Stimulated activated CD8-positive, alpha-beta memory T cell treated with anti-CD3 and anti-CD28 coated beads, Interleukin-7, amount 100 ng/mL, for 48 hours (primary cell): ENCODE data around the gene ABHD6.
"Not testable (repeated sequence)": the region's sequence is repeated elsewhere in the genome, so short reads cannot be mapped to it uniquely, and the experiment has no call there.

Experiments
- DNase-seq, 2 donors: peaks; one replicate each; pipeline ENCODE4 v3.0.0-alpha.2; 2020; ENCODE audit warnings: low read depth in 1 of 2; ENCODE audit errors: extremely low read depth in 1 of 2

Gene ABHD6

DNA sequence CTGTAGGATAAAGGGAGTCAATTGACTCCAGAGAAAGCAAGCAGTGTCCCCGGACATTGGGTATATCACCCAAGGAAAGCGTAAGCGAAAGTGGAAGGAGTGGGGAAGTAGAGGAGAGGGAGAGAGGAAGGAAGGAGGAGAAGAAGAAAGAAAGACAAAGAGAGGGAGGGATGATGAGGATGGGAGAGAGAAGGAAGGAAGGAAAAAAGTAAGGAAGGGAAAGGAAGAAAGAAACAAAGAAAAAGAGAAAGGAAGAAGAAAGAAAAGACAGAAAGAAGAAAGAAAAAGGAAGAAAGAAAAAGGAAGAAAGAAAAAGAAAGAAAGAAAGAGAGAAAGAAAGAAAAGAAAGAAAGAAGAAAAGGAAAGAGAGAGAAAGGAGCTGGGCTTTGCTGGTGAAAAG is 27.7 kb upstream of the ABHD6 start:
- no peak for DNase-seq

DNA sequence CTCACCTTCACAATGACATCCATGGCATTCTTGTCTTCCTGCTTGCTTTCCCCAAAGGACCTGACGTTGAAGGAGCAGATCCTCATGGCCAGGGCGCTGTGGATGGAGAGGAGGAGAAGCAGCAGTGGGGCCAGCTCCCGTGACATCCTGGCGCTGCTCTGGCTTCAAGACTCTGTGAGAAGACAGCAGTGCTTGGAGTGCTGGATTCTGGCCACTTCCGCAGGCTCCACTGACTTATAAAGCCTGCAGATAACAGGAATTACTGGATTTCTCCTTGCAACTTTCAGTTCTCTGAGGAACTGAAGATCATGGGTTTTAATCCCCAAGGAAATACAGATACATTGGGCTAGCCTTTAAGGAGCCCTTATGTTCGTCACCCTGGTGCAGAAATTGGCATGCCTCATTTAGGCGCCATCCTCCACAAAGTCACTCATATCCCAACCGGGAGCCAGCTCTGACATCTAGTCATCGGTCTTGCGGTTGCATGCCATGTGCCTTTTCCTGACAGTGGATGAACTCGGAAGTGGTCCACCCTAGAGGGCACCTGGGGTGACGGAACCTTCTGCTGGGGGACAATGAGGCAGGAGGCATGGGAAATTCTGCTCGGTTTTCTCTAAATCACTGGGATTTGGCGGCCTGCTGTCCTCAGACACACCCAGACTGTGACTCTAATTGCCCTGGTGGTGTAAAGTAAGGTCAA is 26.7 kb upstream of the ABHD6 start, which contains the start of gene DNASE1L3:
TSS of gene DNASE1L3 (minus strand) at position 212 of the 700 bp plus-strand sequence. CDS start at position 146, 66 bp downstream.
- DNase-seq: no peak

GRCh38 chr3:58214484-58215316 is 22.9 kb upstream of the ABHD6 start:
- DNase-seq: peak; percentile 26 to 60

DNA sequence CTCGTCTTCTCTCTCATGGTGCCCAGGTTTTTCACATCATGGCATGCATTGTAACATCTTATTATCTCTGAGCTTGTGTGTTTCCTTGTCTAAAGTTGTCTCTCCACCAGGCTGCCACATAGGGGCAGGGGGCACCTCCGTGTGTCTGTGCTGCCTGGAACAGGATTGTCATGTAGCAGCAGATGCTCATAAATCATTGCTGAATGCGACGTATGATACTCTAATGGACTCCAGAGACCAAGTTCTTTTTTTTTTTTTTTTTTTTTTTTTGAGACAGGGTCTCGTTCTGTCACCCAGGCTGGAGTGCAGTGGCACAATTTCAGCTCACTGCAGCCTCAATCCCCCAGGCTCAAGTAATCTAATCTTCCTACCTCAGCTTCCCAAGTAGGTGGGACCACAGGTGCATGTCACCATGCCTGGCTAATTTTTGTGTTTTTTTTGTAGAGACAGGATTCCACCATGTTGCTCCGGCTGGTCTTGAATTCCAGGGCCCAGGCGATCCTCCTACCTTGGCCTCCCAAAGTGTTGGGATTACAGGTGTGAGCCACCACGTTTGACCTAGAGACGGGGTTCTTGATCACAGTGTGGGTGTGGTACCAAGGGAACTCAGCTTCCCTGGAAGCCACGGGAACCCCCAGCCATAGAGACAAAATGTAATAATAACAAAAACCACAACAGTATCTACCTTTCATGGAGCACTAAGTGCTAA is 22.1 kb upstream of the ABHD6 start:
- no peak for DNase-seq

- no peak for DNase-seq
These were observed 20.9 kb upstream of the ABHD6 start for GRCh38 chr3:58216496-58217195.

DNA sequence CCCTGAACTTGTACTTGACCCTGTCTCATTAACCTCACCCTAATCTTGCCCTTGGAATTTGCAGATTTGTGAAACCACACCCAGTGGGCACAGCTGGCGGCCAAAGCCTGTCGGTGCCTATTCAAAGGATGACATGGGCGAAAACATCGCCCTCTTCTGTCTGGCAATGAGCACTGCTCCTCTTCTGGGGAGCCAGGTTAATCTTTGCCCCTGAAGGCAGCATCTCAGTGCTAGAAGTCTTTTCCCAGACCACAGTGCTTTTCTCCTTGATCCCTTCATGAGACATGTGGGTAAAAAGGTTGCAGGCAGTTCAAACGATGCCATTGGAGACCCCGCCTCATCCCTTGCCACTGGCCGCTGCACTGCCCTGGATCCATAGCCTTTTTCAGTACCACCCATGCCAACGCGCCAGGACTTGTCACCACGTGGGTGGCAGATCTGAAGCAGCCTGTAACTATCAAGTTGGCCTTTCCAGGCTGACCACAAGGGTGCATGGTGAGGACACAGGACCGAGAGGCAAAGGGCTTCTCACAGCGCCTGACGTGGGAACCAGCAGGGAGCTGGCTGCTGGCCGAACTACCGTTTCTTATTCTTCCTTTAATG is 20.3 kb upstream of the ABHD6 start:
- peak in 1 of 2 donors; percentile 44 for DNase-seq

GRCh38 chr3:58218904-58219303 is 18.7 kb upstream of the ABHD6 start:
- DNase-seq: no peak

DNA sequence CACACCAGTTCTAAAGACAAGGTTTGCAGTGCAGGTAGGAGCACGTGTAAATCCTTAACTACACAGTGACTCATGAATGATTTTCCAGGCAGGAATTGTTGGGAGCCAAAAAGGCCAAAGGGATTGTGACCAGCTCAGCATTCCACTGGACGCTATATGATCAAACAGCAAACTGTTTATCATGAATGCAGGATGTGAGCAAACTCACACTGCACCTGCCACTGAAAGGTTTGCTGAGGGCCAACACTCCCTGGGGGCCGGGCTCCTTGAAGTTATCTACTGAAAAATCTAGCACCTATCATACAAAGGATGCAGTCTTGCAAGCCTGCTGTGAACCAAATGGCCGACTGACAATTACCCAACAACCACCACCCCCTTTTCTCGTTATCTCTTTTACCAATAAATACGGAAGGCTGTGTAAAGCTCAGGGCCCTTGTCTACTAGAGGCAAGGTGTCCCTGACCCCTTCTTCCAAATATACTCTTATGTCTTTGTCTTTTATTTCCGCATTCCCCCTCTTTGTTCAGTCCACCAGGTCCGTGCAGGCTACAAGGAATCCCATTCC is 15.3 kb upstream of the ABHD6 start:
- DNase-seq: no peak

GRCh38 chr3:58223855-58224254 is 13.7 kb upstream of the ABHD6 start:
- DNase-seq: no peak

GRCh38 chr3:58227933-58228332 is 9.7 kb upstream of the ABHD6 start:
- not testable (repeated sequence) for DNase-seq

DNA sequence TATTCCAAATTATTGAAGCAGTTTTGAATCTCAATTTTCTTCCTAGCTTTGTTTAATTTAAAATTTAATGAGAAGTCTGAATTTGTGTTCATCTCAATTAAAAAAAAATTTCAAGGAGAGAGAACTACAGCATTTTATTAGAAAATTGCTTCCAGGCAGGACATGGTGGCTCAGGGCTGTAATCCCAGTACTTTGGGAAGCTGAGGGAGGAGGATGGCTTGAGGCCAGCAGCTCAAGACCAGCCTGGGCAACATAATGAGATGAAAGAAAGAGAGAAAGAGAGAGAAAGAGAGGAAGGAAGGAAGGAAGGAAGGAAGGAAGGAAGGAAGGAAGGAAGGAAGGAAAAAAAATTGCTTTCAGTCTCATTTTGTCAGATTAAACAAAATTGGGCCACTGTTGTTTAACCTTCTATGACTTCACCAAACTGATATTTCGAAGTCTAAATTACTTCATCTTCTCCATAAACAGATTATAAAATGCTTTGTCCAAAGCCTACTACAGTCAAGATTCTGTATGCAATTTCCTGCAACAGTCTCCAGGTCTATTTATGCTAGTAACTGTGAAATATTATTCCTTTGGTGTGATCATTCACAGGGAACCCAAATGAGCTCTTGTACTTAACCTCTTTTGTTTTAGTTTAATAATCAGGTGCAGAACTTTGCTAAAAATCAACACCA is 6.6 kb upstream of the ABHD6 start:
- no peak for DNase-seq

GRCh38 chr3:58231666-58232065 is 5.9 kb upstream of the ABHD6 start:
- DNase-seq: no peak

DNA sequence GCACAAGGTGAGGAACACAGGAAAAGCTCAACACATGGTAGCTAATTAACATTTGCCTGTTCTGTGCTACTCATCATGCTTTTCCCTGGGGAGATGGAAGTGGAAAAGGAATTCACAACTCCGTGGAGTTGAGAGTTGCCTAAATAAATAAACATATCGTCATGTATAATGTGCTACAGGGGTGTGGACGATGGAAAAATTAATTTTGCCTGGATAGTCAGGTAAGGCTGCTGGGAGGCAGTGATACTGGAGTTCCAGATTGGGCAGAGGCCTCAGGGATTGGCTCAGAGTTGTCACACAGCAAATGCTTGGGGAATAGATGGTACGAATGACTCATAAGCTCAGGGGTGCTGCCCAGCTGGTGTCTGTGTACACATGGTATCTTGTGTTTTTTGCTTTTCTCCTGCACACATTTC is 3.1 kb upstream of the ABHD6 start:
- no peak for DNase-seq

DNA sequence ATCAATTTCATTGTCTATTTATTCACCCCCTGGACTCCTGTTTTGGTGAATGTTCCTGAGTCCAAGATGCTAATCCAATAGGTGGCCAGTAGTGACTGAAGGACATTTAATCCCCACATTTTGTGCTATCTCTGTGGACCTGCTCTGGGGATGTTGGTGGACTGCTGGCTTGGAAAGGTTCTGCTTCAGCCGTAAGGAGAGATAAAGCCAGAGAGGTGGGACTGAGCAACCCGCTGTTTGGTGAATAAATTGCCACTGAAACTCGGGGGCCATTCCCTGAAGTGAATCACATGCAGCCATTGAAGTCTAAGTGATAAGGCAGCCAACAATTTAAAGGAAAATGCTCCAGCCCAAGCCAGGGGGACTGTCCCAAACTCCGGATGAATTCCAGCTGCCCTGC is 1.6 kb upstream of the ABHD6 start:
- no peak for DNase-seq

GRCh38 chr3:58236527-58237237 is 910 bp upstream of the ABHD6 start:
- no peak for DNase-seq

GRCh38 chr3:58237941-58238681 is 519 bp downstream of the ABHD6 start:
- peak in 1 of 2 donors; percentile 37 for DNase-seq

- no peak for DNase-seq
These were observed 1.2 kb downstream of the ABHD6 start for GRCh38 chr3:58238830-58239229.

GRCh38 chr3:58241306-58242044 is 3.9 kb downstream of the ABHD6 start:
- no peak for DNase-seq
